ENCODE measurements around the gene HOXD9.

DNA sequence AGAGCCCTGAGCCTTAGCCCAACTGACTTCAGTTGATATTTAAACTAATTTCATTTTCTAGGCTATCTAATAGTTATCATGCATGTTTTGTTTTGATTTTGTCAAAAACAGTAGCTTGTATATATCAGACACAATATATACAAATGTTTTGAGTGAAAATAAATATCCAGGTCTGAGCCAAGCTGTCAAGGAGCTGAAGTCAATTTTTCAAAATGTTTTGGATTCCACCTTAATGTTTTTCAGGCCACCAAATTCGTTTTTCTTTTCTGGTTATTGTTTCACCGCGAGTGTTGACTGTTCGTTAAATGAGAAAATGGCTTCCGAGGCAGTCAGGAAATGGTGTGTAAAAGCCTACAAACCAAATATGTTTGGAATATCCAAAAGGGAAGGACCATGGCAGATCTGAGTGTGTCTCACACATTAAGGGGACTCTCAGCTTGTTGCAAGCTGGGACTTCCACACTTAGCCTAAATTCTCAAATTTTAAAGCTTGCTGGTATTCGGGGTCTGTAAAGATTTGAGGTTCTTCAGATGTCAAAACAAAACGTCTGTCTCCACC lies 20.1 kb upstream of the HOXD9 start:
- no peak for TF ChIP-seq EP300 (IDR thresholded peaks at IDR 0.05)
- TF ChIP-seq POLR2AphosphoS5 (IDR thresholded peaks at IDR 0.05): no peak
- TF ChIP-seq, protein P1, sequence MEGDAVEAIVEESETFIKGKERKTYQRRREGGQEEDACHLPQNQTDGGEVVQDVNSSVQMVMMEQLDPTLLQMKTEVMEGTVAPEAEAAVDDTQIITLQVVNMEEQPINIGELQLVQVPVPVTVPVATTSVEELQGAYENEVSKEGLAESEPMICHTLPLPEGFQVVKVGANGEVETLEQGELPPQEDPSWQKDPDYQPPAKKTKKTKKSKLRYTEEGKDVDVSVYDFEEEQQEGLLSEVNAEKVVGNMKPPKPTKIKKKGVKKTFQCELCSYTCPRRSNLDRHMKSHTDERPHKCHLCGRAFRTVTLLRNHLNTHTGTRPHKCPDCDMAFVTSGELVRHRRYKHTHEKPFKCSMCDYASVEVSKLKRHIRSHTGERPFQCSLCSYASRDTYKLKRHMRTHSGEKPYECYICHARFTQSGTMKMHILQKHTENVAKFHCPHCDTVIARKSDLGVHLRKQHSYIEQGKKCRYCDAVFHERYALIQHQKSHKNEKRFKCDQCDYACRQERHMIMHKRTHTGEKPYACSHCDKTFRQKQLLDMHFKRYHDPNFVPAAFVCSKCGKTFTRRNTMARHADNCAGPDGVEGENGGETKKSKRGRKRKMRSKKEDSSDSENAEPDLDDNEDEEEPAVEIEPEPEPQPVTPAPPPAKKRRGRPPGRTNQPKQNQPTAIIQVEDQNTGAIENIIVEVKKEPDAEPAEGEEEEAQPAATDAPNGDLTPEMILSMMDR (IDR thresholded peaks at IDR 0.05): no peak
